Measurements from ENCODE around the gene TACC3.

- TF ChIP-seq POLR2A (IDR thresholded peaks at IDR 0.05) (no peak), CTCF (IDR thresholded peaks at IDR 0.05) (no peak)
Observed at GRCh38 chr4:1675136-1675801, 46.1 kb upstream of the TACC3 start.

Data from esophagus squamous epithelium (tissue), 4 donors.